WTC11 (cell line): Measurements from ENCODE around the gene GPC6. TPM values are rescaled to one million over a fixed set of nuclear protein-coding genes. Genes with fewer than 3 reads are reported as not detected.

Experiments
- ATAC-seq: fragments of 200-7000 bp; cut with Tn5 transposase; 2 replicates; pipeline ENCODE4 v1.10.0; 2021; ENCODE audit warnings: mild to moderate bottlenecking, moderate library complexity
- CTCF ChIA-PET: fragments of 300-600 bp; sonication (Branson Sonifier 250); formaldehyde crosslinking; loops from one replicate; lab custom pipeline; 2021; ENCODE audit warnings: antibody characterized with exemption; lab: Charles Lee
- POLR2A ChIA-PET: fragments of 350-600 bp; sonication (Branson Sonifier 250); formaldehyde crosslinking; loops from one replicate; lab custom pipeline; 2021; ENCODE audit warnings: antibody characterized with exemption; lab: Charles Lee
- DNase-seq: peaks from one replicate; pipeline ENCODE4 v3.0.0; 2021; ENCODE audit warnings: low spot score
- H3K27ac Mint-ChIP-seq: 2 replicates; pipeline ENCODE4 v1.8.0; 2021; ENCODE audit warnings: mixed read lengths
- H3K27me3 Mint-ChIP-seq: 2 replicates; pipeline ENCODE4 v1.8.0; 2021; ENCODE audit warnings: low read depth, mild to moderate bottlenecking, moderate library complexity, mixed read lengths
- H3K36me3 Mint-ChIP-seq: 2 replicates; pipeline ENCODE4 v1.8.0; 2021; ENCODE audit warnings: mixed read lengths
- H3K4me1 Mint-ChIP-seq: 2 replicates; pipeline ENCODE4 v1.8.0; 2022; ENCODE audit warnings: mixed read lengths
- H3K4me3 Mint-ChIP-seq: 2 replicates; pipeline ENCODE4 v1.8.0; 2021; ENCODE audit warnings: mild to moderate bottlenecking, moderate library complexity, mixed read lengths
- H3K9me3 Mint-ChIP-seq: 2 replicates; pipeline ENCODE4 v1.8.0; 2021; ENCODE audit warnings: mixed read lengths
- ARID4B ChIP-seq: sonication (generic); formaldehyde crosslinking; IDR thresholded peaks from 2 replicates; pipeline ENCODE4 v1.8.0; 2023; ENCODE audit warnings: missing genetic modification reagents, mild to moderate bottlenecking, borderline replicate concordance
- ATF3 ChIP-seq: sonication (generic); formaldehyde crosslinking; conservative IDR thresholded peaks from 2 replicates; pipeline ENCODE4 v1.8.1; 2022; ENCODE audit warnings: mild to moderate bottlenecking, missing genetic modification reagents
- ETV6 ChIP-seq: sonication (generic); formaldehyde crosslinking; IDR thresholded peaks from 2 replicates; pipeline ENCODE4 v1.8.1; 2022; ENCODE audit warnings: mild to moderate bottlenecking, missing genetic modification reagents
- FOXK1 ChIP-seq: sonication (generic); formaldehyde crosslinking; IDR thresholded peaks from 2 replicates; pipeline ENCODE4 v1.8.0; 2022; ENCODE audit warnings: mild to moderate bottlenecking, moderate library complexity, missing genetic modification reagents
- JAZF1 ChIP-seq: fragments of 250-450 bp; sonication (Bioruptor Pico); IDR thresholded peaks from 2 replicates; pipeline ENCODE4 v1.9.0; 2021; ENCODE audit warnings: moderate library complexity, mild to moderate bottlenecking, inconsistent platforms
- KAT7 ChIP-seq: sonication (generic); formaldehyde crosslinking; IDR thresholded peaks from 2 replicates; pipeline ENCODE4 v1.8.1; 2023; ENCODE audit warnings: missing genetic modification reagents, mild to moderate bottlenecking, borderline replicate concordance
- MXD4 ChIP-seq: fragments of 250-450 bp; sonication (Bioruptor Pico); IDR thresholded peaks from 2 replicates; pipeline ENCODE4 v1.8.0; 2021; ENCODE audit warnings: mild to moderate bottlenecking, moderate library complexity, borderline replicate concordance
- SMAD4 ChIP-seq: sonication (generic); formaldehyde crosslinking; IDR thresholded peaks from 2 replicates; pipeline ENCODE4 v1.8.0; 2022; ENCODE audit warnings: mild to moderate bottlenecking, missing genetic modification reagents
- SOX15 ChIP-seq: fragments of 250-450 bp; sonication (Bioruptor Pico); IDR thresholded peaks from 2 replicates; pipeline ENCODE4 v1.9.0; 2021; ENCODE audit warnings: mild to moderate bottlenecking
- TCF7 ChIP-seq: sonication (generic); formaldehyde crosslinking; IDR thresholded peaks from 2 replicates; pipeline ENCODE4 v1.8.0; 2022; ENCODE audit warnings: mild to moderate bottlenecking, low read depth, missing genetic modification reagents, moderate library complexity
- TEAD4 ChIP-seq: sonication (generic); formaldehyde crosslinking; IDR thresholded peaks from 2 replicates; pipeline ENCODE4 v1.8.0; 2022; ENCODE audit warnings: mild to moderate bottlenecking, missing genetic modification reagents
- ZMAT4 ChIP-seq: fragments of 250-450 bp; sonication (Bioruptor Pico); IDR thresholded peaks from 2 replicates; pipeline ENCODE4 v1.9.0; 2021; ENCODE audit warnings: mild to moderate bottlenecking
- ZNF232 ChIP-seq: sonication (generic); formaldehyde crosslinking; IDR thresholded peaks from 2 replicates; pipeline ENCODE4 v1.8.0; 2022; ENCODE audit warnings: mild to moderate bottlenecking, missing genetic modification reagents
- ZNF671 ChIP-seq: fragments of 250-450 bp; sonication (Bioruptor Pico); IDR thresholded peaks from 2 replicates; pipeline ENCODE4 v1.8.0; 2021; ENCODE audit warnings: mild to moderate bottlenecking
- total RNA-seq: library from RNA; stranded (reverse); gene quantifications from 3 replicates; pipeline ENCODE4 v1.2.3, GENCODE V29; 2021
- TF ChIP-seq, protein P1 (sequence below): sonication (generic); formaldehyde crosslinking; IDR thresholded peaks from 2 replicates; pipeline ENCODE4 v1.8.1; 2022; ENCODE audit warnings: low read depth, missing genetic modification reagents, borderline replicate concordance
- TF ChIP-seq, protein P2 (sequence below): fragments of 250-450 bp; sonication (Bioruptor Pico); IDR thresholded peaks from 2 replicates; pipeline ENCODE4 v1.8.0; 2021; ENCODE audit warnings: mild to moderate bottlenecking
- TF ChIP-seq, protein P3 (sequence below): sonication (generic); formaldehyde crosslinking; IDR thresholded peaks from 2 replicates; pipeline ENCODE4 v1.8.1; 2023; ENCODE audit warnings: mild to moderate bottlenecking, moderate library complexity, missing genetic modification reagents

The GPC6 gene
- total RNA-seq, 1 experiment from 2014 or later, result 19.5 TPM

- Mint-ChIP-seq H3K4me1 (peaks cover 19% of the 10 kb centered on the region), H3K27ac (no peak overlapping the region), H3K4me3 (no peak overlapping the region), H3K36me3 (peaks cover 11% of the 10 kb centered on the region; the same call in 1 of the 2 replicates), H3K27me3 (no peaks in the 10 kb centered on the region), H3K9me3 (peaks cover 25% of the 10 kb centered on the region)
- TF ChIP-seq, protein P1, sequence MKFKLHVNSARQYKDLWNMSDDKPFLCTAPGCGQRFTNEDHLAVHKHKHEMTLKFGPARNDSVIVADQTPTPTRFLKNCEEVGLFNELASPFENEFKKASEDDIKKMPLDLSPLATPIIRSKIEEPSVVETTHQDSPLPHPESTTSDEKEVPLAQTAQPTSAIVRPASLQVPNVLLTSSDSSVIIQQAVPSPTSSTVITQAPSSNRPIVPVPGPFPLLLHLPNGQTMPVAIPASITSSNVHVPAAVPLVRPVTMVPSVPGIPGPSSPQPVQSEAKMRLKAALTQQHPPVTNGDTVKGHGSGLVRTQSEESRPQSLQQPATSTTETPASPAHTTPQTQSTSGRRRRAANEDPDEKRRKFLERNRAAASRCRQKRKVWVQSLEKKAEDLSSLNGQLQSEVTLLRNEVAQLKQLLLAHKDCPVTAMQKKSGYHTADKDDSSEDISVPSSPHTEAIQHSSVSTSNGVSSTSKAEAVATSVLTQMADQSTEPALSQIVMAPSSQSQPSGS (CRISPR knock-in tag), result no peak
- TF ChIP-seq, protein P2, sequence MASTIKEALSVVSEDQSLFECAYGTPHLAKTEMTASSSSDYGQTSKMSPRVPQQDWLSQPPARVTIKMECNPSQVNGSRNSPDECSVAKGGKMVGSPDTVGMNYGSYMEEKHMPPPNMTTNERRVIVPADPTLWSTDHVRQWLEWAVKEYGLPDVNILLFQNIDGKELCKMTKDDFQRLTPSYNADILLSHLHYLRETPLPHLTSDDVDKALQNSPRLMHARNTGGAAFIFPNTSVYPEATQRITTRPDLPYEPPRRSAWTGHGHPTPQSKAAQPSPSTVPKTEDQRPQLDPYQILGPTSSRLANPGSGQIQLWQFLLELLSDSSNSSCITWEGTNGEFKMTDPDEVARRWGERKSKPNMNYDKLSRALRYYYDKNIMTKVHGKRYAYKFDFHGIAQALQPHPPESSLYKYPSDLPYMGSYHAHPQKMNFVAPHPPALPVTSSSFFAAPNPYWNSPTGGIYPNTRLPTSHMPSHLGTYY (CRISPR knock-in tag), result no peak
- TF ChIP-seq KAT7 (no peak), ARID4B (no peak), JAZF1 (CRISPR knock-in tag) (no peak), SMAD4 (CRISPR knock-in tag) (no peak), ATF3 (no peak), FOXK1 (no peak), TEAD4 (CRISPR knock-in tag) (no peak), ZMAT4 (CRISPR knock-in tag) (no peak), TCF7 (CRISPR knock-in tag) (no peak), ZNF232 (no peak), SOX15 (CRISPR knock-in tag) (no peak), MXD4 (CRISPR knock-in tag) (no peak), ZNF671 (no peak), ETV6 (CRISPR knock-in tag) (no peak)
- TF ChIP-seq, protein P3, sequence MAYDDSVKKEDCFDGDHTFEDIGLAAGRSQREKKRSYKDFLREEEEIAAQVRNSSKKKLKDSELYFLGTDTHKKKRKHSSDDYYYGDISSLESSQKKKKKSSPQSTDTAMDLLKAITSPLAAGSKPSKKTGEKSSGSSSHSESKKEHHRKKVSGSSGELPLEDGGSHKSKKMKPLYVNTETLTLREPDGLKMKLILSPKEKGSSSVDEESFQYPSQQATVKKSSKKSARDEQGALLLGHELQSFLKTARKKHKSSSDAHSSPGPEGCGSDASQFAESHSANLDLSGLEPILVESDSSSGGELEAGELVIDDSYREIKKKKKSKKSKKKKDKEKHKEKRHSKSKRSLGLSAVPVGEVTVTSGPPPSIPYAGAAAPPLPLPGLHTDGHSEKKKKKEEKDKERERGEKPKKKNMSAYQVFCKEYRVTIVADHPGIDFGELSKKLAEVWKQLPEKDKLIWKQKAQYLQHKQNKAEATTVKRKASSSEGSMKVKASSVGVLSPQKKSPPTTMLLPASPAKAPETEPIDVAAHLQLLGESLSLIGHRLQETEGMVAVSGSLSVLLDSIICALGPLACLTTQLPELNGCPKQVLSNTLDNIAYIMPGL (CRISPR knock-in tag), result no peak
- no peak for ATAC-seq
- ChIA-PET CTCF (no interaction called here), POLR2A (no interaction called here)
- DNase-seq, result no peak
These were observed 1021.3 kb downstream of the GPC6 start for GRCh38 chr13:94247890-94248289.
